Measurements from ENCODE around the gene PRPF6. TPM values are rescaled to one million over a fixed set of nuclear protein-coding genes. Genes with fewer than 3 reads are reported as not detected.

The PRPF6 gene
- total RNA-seq, 4 donors from 2014 or later: 44.3 to 80.3 (median 57.2) TPM

- no peak for TF ChIP-seq CTCF (IDR thresholded peaks at IDR 0.05; ENCODE audit: low read depth)
Measured at GRCh38 chr20:64045346-64046011, 64.5 kb downstream of the PRPF6 start.

DNA sequence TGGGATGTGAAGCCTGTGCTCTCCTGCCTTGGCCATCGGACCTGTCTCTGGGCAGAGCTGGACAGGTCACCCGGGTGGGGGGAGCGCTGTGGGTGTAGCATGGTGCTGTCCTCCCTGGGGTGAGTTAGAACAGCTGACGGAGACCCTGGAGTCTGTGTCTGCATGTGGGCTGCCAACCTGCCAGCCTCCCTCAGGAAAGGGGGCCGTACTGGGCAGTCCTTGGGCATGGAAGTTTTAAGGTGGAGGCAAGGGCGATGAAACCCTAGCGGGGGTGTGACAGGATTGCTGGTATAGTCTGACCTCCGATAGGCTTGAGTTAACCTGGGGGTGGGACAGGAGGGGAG lies 66.1 kb downstream of the PRPF6 start:
- no peak for TF ChIP-seq CTCF (IDR thresholded peaks at IDR 0.05; ENCODE audit: low read depth)

GRCh38 chr20:64047968-64048401 lies 67.1 kb downstream of the PRPF6 start:
- no peak for TF ChIP-seq CTCF (IDR thresholded peaks at IDR 0.05; ENCODE audit: low read depth)

GRCh38 chr20:64048402-64049044 lies 67.6 kb downstream of the PRPF6 start:
- no peak for TF ChIP-seq CTCF (IDR thresholded peaks at IDR 0.05; ENCODE audit: low read depth)

DNA sequence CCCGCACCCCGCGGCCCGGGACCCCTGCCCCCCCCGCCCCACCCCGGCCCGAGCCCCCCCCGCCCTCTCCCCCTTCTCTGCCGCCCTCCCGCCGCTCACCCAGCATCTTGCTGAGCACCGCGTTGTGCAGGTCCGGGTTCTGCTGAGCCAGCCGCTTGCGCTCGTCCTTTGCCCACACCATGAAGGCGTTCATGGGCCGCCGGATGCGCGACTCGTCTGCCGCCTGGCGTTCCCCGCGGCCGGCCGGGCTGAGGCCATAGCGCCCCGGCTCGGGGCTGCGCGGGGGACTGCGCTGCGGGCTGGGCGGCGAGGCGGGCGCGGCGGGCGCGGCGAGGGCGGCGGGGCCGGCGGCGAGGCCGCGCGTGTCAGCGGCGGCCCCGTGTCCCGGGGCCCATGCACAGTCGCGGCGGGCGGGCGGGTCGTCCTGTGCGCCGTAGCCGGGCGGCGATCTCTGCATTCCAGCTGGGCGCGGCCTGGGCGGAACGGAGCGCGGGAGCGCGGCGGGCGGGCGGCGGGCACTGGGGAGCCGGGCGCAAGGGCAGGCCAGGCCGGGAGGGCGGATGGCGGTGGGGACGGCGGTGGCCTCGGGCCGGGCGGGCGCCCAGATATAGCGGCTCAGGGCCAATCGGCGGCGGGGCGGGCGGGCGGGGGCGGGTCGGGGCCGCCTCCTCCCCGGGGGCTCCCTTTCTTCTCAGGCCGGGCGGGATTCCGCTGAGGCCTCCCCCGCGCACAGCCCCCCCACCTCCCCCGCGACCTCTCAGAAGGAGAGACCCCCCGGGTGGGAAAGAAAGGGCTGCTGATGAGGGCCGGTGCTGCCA lies 68.3 kb downstream of the PRPF6 start, which contains the start of gene SOX18:
TSS of gene SOX18 (minus strand) at position 580 of the 818 bp plus-strand sequence. CDS start at position 457, 123 bp downstream.
- no peak for TF ChIP-seq CTCF (IDR thresholded peaks at IDR 0.05; ENCODE audit: low read depth)

- TF ChIP-seq CTCF (IDR thresholded peaks at IDR 0.05; ENCODE audit: low read depth): no peak
Measured at GRCh38 chr20:64049878-64050260, 68.9 kb downstream of the PRPF6 start.
